Measurements from ENCODE around the gene MYLK2.
"Not testable (repeated sequence)": the region's sequence is repeated elsewhere in the genome, so short reads cannot be mapped to it uniquely, and the experiment has no call there.

The MYLK2 gene

DNA sequence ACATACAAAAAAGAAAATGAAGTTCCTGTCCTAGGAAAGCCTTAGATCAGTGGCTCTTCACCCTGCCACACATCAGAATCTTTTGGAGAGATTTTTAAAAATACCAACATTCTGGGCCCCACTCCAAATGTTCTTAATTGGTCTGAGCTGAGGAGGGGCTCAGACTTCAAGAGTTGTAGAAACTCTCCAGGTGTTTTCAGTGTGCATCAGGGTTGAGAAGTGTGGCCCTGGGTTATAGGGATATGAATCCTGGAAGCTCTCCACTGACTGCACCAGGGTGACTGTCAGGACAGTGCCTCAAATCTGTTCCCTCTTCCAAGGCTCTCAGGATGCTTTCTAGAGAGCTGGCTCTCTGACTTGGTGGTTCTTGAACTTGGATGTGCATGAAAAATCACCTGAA is 5.5 kb upstream of the MYLK2 start:
- no peaks in the 10 kb centered on the region for H3K36me3 ChIP-seq (ENCODE audit: insufficient read depth, low read length)
- H3K4me3 ChIP-seq (ENCODE audit: low read length, poor library complexity, severe bottlenecking): no peak overlapping the region
- H4K20me1 ChIP-seq (ENCODE audit: insufficient read depth, low read length, poor library complexity, severe bottlenecking): no peaks in the 10 kb centered on the region
- H3K4me1 ChIP-seq (ENCODE audit: insufficient read depth, low read length, poor library complexity, severe bottlenecking): peaks cover 10% of the 10 kb centered on the region
- H3K4me2 ChIP-seq (ENCODE audit: low read depth, low read length, poor library complexity, severe bottlenecking): no peak overlapping the region
- no peak overlapping the region for H3K9ac ChIP-seq (ENCODE audit: low read depth, low read length, poor library complexity, severe bottlenecking)
- H3K79me2 ChIP-seq (ENCODE audit: insufficient read depth, low read length): no peaks in the 10 kb centered on the region
- H3F3A ChIP-seq (ENCODE audit: low read depth): no peaks in the 10 kb centered on the region
- H2AFZ ChIP-seq (ENCODE audit: low read length): no peak overlapping the region
- TF ChIP-seq CTCF (conservative IDR thresholded peaks at IDR 0.05; ENCODE audit: low read length): no peak
- TF ChIP-seq EZH2phosphoT487 (IDR thresholded peaks at IDR 0.05; ENCODE audit: borderline replicate concordance): no peak
- no peaks in the 10 kb centered on the region for H3K27me3 ChIP-seq (ENCODE audit: insufficient read depth, low read length, poor library complexity, severe bottlenecking)
- H3K9me3 ChIP-seq (ENCODE audit: insufficient read depth, low read depth, low read length): no peaks in the 10 kb centered on the region
- H3K9me2 ChIP-seq (replicated peaks; ENCODE audit: low read depth, low read length): no peaks in the 10 kb centered on the region

DNA sequence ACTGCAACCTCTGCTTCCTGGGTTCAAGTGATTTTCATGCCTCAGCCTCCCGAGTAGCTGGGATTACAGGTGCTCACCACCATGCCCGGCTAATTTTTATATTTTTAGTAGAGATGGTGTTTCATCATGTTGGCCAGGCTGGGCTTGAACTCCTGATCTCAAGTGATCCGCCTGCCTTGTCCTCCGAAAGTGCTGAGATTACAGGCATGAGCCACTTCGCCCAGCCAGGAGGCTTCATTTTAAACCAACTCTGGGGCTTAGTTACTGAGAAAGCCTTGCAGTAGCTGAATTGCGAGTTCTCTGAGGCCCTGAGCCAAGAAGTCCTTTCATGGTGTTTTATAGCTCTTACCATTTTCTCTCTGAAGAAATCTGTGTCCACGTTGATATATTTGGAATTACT is 5.0 kb upstream of the MYLK2 start:
- not testable (repeated sequence) for H3K9ac ChIP-seq (ENCODE audit: low read depth, low read length, poor library complexity, severe bottlenecking); H2AFZ ChIP-seq (ENCODE audit: low read length); H3F3A ChIP-seq (ENCODE audit: low read depth); H3K4me2 ChIP-seq (ENCODE audit: low read depth, low read length, poor library complexity, severe bottlenecking); H3K79me2 ChIP-seq (ENCODE audit: insufficient read depth, low read length); H3K4me3 ChIP-seq (ENCODE audit: low read length, poor library complexity, severe bottlenecking); H3K4me1 ChIP-seq (ENCODE audit: insufficient read depth, low read length, poor library complexity, severe bottlenecking); H4K20me1 ChIP-seq (ENCODE audit: insufficient read depth, low read length, poor library complexity, severe bottlenecking); H3K9me3 ChIP-seq (ENCODE audit: insufficient read depth, low read depth, low read length); H3K9me2 ChIP-seq (replicated peaks; ENCODE audit: low read depth, low read length); H3K27me3 ChIP-seq (ENCODE audit: insufficient read depth, low read length, poor library complexity, severe bottlenecking); H3K36me3 ChIP-seq (ENCODE audit: insufficient read depth, low read length)

GRCh38 chr20:31815408-31816188 is 3.6 kb upstream of the MYLK2 start:
- H3K4me3 ChIP-seq (ENCODE audit: low read length, poor library complexity, severe bottlenecking): no peak overlapping the region
- H3F3A ChIP-seq (ENCODE audit: low read depth): no peaks in the 10 kb centered on the region
- no peaks in the 10 kb centered on the region for H3K9me2 ChIP-seq (replicated peaks; ENCODE audit: low read depth, low read length)
- H3K36me3 ChIP-seq (ENCODE audit: insufficient read depth, low read length): no peaks in the 10 kb centered on the region
- H3K4me2 ChIP-seq (ENCODE audit: low read depth, low read length, poor library complexity, severe bottlenecking): peak overlapping the region; percentile 31
- no peaks in the 10 kb centered on the region for H3K79me2 ChIP-seq (ENCODE audit: insufficient read depth, low read length)
- TF ChIP-seq EZH2phosphoT487 (IDR thresholded peaks at IDR 0.05; ENCODE audit: borderline replicate concordance) (no peak), CTCF (conservative IDR thresholded peaks at IDR 0.05; ENCODE audit: low read length) (no peak)
- H3K27me3 ChIP-seq (ENCODE audit: insufficient read depth, low read length, poor library complexity, severe bottlenecking): no peaks in the 10 kb centered on the region
- H4K20me1 ChIP-seq (ENCODE audit: insufficient read depth, low read length, poor library complexity, severe bottlenecking): no peaks in the 10 kb centered on the region
- no peaks in the 10 kb centered on the region for H3K9me3 ChIP-seq (ENCODE audit: insufficient read depth, low read depth, low read length)
- no peak overlapping the region for H2AFZ ChIP-seq (ENCODE audit: low read length)
- no peak overlapping the region for H3K9ac ChIP-seq (ENCODE audit: low read depth, low read length, poor library complexity, severe bottlenecking)
- peaks cover 10% of the 10 kb centered on the region for H3K4me1 ChIP-seq (ENCODE audit: insufficient read depth, low read length, poor library complexity, severe bottlenecking)

DNA sequence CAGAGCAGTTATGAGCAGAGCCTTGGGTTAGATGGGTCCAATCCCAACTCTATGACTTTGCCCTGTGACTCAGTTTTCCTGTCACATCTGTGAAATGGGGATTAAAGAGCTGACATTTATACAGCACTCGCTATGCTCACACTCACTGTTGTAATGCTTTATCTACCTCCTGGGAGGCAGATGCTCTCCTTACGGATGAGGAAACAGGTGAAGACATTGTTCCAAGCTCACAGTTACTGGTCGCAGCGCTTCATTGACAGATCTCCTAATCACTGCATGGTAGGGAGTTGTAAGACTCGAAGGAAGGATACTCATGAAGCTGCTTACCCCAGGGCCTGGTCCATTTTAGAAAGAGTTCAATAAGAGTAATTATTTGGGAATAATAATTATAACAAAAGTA is 2.9 kb upstream of the MYLK2 start:
- no peak overlapping the region for H2AFZ ChIP-seq (ENCODE audit: low read length)
- H3K36me3 ChIP-seq (ENCODE audit: insufficient read depth, low read length): no peaks in the 10 kb centered on the region
- no peak overlapping the region for H3K4me3 ChIP-seq (ENCODE audit: low read length, poor library complexity, severe bottlenecking)
- H3K9ac ChIP-seq (ENCODE audit: low read depth, low read length, poor library complexity, severe bottlenecking): no peak overlapping the region
- TF ChIP-seq EZH2phosphoT487 (IDR thresholded peaks at IDR 0.05; ENCODE audit: borderline replicate concordance): no peak
- TF ChIP-seq CTCF (conservative IDR thresholded peaks at IDR 0.05; ENCODE audit: low read length): no peak
- H3K9me2 ChIP-seq (replicated peaks; ENCODE audit: low read depth, low read length): no peaks in the 10 kb centered on the region
- H3F3A ChIP-seq (ENCODE audit: low read depth): no peaks in the 10 kb centered on the region
- H3K79me2 ChIP-seq (ENCODE audit: insufficient read depth, low read length): no peaks in the 10 kb centered on the region
- H3K4me2 ChIP-seq (ENCODE audit: low read depth, low read length, poor library complexity, severe bottlenecking): no peak overlapping the region
- no peaks in the 10 kb centered on the region for H3K27me3 ChIP-seq (ENCODE audit: insufficient read depth, low read length, poor library complexity, severe bottlenecking)
- H4K20me1 ChIP-seq (ENCODE audit: insufficient read depth, low read length, poor library complexity, severe bottlenecking): no peaks in the 10 kb centered on the region
- H3K9me3 ChIP-seq (ENCODE audit: insufficient read depth, low read depth, low read length): no peaks in the 10 kb centered on the region
- peaks cover 10% of the 10 kb centered on the region for H3K4me1 ChIP-seq (ENCODE audit: insufficient read depth, low read length, poor library complexity, severe bottlenecking)
